K562 (cell line): ENCODE results near the gene KRTAP16-1. TPM values are rescaled to one million over a fixed set of nuclear protein-coding genes. Genes with fewer than 3 reads are reported as not detected.

Experiments
- ATAC-seq: fragments of 200-7000 bp; cut with Tn5 transposase; 3 replicates; pipeline ENCODE4 v1.9.1; 2020; ENCODE audit warnings: moderate library complexity
- BruUV-seq: library from RNA; stranded (reverse); fragments of 400-500 nt; replicated peaks from 2 replicates; lab custom pipeline; 2021; lab: Mats Ljungman, UMichigan
- CTCF ChIA-PET: fragments of 300-600 bp; formaldehyde crosslinking; extraction: SDS; loops from one replicate; lab custom pipeline; 2021; ENCODE audit warnings: low intra/inter-chr PET ratio; lab: Yijun Ruan, JAX
- POLR2A ChIA-PET: fragments of 300-600, 350-650 bp; sonication (Branson Sonifier 250); formaldehyde crosslinking; extraction: SDS; loops from one replicate; lab custom pipeline; 2021; ENCODE audit warnings: antibody characterized with exemption, inconsistent platforms; lab: Yijun Ruan, JAX
- DNase-seq, 4 experiments: peaks; one replicate each; pipeline versions ENCODE4 v3.0.0 to v3.0.0-alpha.2; 2011 to 2018; ENCODE audit warnings: low spot score in 3 of 4, mixed read lengths in 3 of 4; ENCODE audit errors: extremely low read depth in 1 of 4
- FAIRE-seq: peaks from 2 replicates; lab custom pipeline; 2011; peaks lifted over from hg19 to GRCh38; lab: Jason Lieb, UNC
- H2AFZ ChIP-seq: 2 replicates; pipeline ENCODE4 v1.6.0; 2011; ENCODE audit warnings: low read depth, low read length, control low read depth, inconsistent platforms
- H3K27ac ChIP-seq: fragments of 200-600 bp; 3 replicates; pipeline ENCODE4 v1.8.0; 2011; ENCODE audit warnings: low read depth, mild to moderate bottlenecking, control low read depth, inconsistent platforms, low read length, moderate library complexity, mixed read lengths; ENCODE audit errors: extremely low read depth
- H3K27me3 ChIP-seq, 2 experiments: fragments of 300-600 bp in 1 of 2; 2 replicates in 1 of 2; 3 replicates in 1 of 2; pipeline versions ENCODE4 v1.6.0 to v1.8.0; 2011; ENCODE audit warnings: inconsistent platforms in 2 of 2, low read length in 2 of 2, mild to moderate bottlenecking in 1 of 2, mixed read lengths in 1 of 2, moderate library complexity in 1 of 2; ENCODE audit not compliant: control insufficient read depth in 2 of 2, insufficient read depth in 2 of 2
- H3K36me3 ChIP-seq: fragments of 300-600 bp; 3 replicates; pipeline ENCODE4 v1.8.0; 2011; ENCODE audit warnings: mild to moderate bottlenecking, low read length, inconsistent platforms; ENCODE audit not compliant: control insufficient read depth, insufficient read depth
- H3K4me1 ChIP-seq, 2 experiments: fragments of 200-600 bp in 1 of 2; replicated peaks in 1 of 2; 2 replicates in 1 of 2; 3 replicates in 1 of 2; pipeline versions ENCODE4 v1.5.1 to v1.8.0; 2011; ENCODE audit warnings: inconsistent platforms in 2 of 2, low read length in 2 of 2, mild to moderate bottlenecking in 1 of 2, mixed read lengths in 1 of 2, moderate library complexity in 1 of 2; ENCODE audit not compliant: control insufficient read depth in 2 of 2, insufficient read depth in 2 of 2
- H3K4me2 ChIP-seq: 2 replicates; pipeline ENCODE4 v1.6.1; 2011; ENCODE audit warnings: low read length, control low read depth, inconsistent platforms, mixed read lengths; ENCODE audit not compliant: insufficient read depth
- H3K4me3 ChIP-seq: fragments of 200-600 bp; sonication (generic), shearing (Covaris generic); 2 replicates; pipeline ENCODE4 v1.5.1; 2016; ENCODE audit warnings: control low read depth, inconsistent platforms
- H3K79me2 ChIP-seq: fragments of 200-600 bp; 3 replicates; pipeline ENCODE4 v1.8.0; 2011; ENCODE audit warnings: low read length, inconsistent platforms; ENCODE audit not compliant: control insufficient read depth, insufficient read depth
- H3K9ac ChIP-seq, 2 experiments: 2 replicates each; pipeline versions ENCODE4 v1.6.0 to v1.6.1; 2011; ENCODE audit warnings: low read depth in 2 of 2, low read length in 2 of 2, control low read depth in 1 of 2, inconsistent platforms in 1 of 2, mild to moderate bottlenecking in 1 of 2, mixed read lengths in 1 of 2; ENCODE audit not compliant: insufficient read depth in 1 of 2
- H3K9me1 ChIP-seq: one replicate; pipeline ENCODE4 v1.6.0; 2011; ENCODE audit warnings: inconsistent platforms, mild to moderate bottlenecking, low read length, moderate library complexity; ENCODE audit not compliant: control insufficient read depth, insufficient read depth
- H3K9me3 ChIP-seq: replicated peaks from 2 replicates; pipeline ENCODE4 v1.5.1; 2011; ENCODE audit warnings: low read depth, low read length, inconsistent platforms; ENCODE audit not compliant: control insufficient read depth, insufficient read depth
- H4K20me1 ChIP-seq: replicated peaks from 2 replicates; pipeline ENCODE4 v1.6.1; 2011; ENCODE audit warnings: low read length, inconsistent platforms, mixed read lengths; ENCODE audit not compliant: control insufficient read depth, insufficient read depth
- CBX3 ChIP-seq, 2 experiments: IDR thresholded peaks; 1 replicate in 1 of 2; 2 replicates in 1 of 2; pipeline ENCODE4 v1.6.1; 2012; ENCODE audit warnings: inconsistent platforms in 2 of 2, low read length in 2 of 2, borderline replicate concordance in 1 of 2, control low read depth in 1 of 2
- CREB5 ChIP-seq: fragments of 250-450 bp; sonication (Bioruptor Pico); IDR thresholded peaks from 2 replicates; pipeline ENCODE4 v1.5.0; 2020; ENCODE audit warnings: mild to moderate bottlenecking
- E2F3 ChIP-seq: fragments of 250-450 bp; sonication (Bioruptor Pico); IDR thresholded peaks from 2 replicates; pipeline ENCODE4 v1.4.0; 2020; ENCODE audit warnings: mild to moderate bottlenecking
- POLR2AphosphoS5 ChIP-seq: IDR thresholded peaks from 2 replicates; pipeline ENCODE4 v1.6.1; 2011; ENCODE audit warnings: mild to moderate bottlenecking, low read depth, low read length, moderate library complexity; ENCODE audit not compliant: control insufficient read depth, insufficient read depth
- TBP ChIP-seq: optimal IDR thresholded peaks from 2 replicates; pipeline ENCODE3; 2011; ENCODE audit warnings: low read depth, low read length, improper control_type of control experiment
- TCF7L2 ChIP-seq: fragments of 150-350 bp; IDR thresholded peaks from 2 replicates; pipeline ENCODE4 v1.6.1; 2016; ENCODE audit warnings: low read depth, mild to moderate bottlenecking, low read length, moderate library complexity
- ZNF316 ChIP-seq: fragments of 450-650 bp; IDR thresholded peaks from 2 replicates; pipeline ENCODE4 v1.6.1; 2016
- ZNF324 ChIP-seq: fragments of 250-450 bp; sonication (Bioruptor Pico); IDR thresholded peaks from 2 replicates; pipeline ENCODE4 v1.4.0; 2020; ENCODE audit warnings: mild to moderate bottlenecking
- WGBS: fragments of 100-300 bp; shearing (Covaris generic); methylation state at CpG from one replicate; pipeline ENCODE4 v1.1.6; 2016; ENCODE audit warnings: low coverage, mixed read lengths; ENCODE audit not compliant: insufficient coverage; ENCODE audit errors: missing lambda C conversion rate; 5-methylcytosine and 5-hydroxymethylcytosine counted together
- in situ Hi-C: fragments of 300-500 bp; cut with MboI; formaldehyde crosslinking; loops from 4 replicates; pipeline ENCODE4 v1.15.0; 2018; ENCODE audit warnings: inconsistent platforms, mixed read lengths
- intact Hi-C: fragments of 100-400 bp; cut with micrococcal nuclease; formaldehyde crosslinking; loops from 2 replicates; pipeline ENCODE4 v1.14.2; 2022
- polyA plus RNA-seq, 8 experiments: library from polyadenylated mRNA; depleted of rRNA in 4 of 8; stranded (reverse) in 5 of 8; unstranded in 3 of 8; fragments of >200 nt; fragmentation: Nextera tagmentation in 2 of 8; fragmentation: Illumina TruSeq in 1 of 8; extraction: Ambion mirVana in 2 of 8; extraction: Trizol in 1 of 8; gene quantifications; 2 replicates each; pipeline versions ENCODE4 v1.2.1 to v1.2.3, GENCODE V29; 2011 to 2014; ENCODE audit warnings: inconsistent platforms in 1 of 8, missing spikeins in 1 of 8
- total RNA-seq, 7 experiments: library from RNA; depleted of rRNA in 6 of 7; stranded (reverse); fragments of >200 nt in 6 of 7; fragmentation: Illumina TruSeq in 2 of 7; extraction: Trizol in 2 of 7; gene quantifications; 2 replicates each; pipeline versions ENCODE4 v1.2.1 to v1.2.3, GENCODE V29; 2011 to 2021; ENCODE audit warnings: low replicate concordance in 1 of 7

Gene KRTAP16-1
- total and polyA plus RNA-seq, 9 of the 15 experiments (the other 6 are each of a cell fraction or from before 2014, with no cell fraction given) = not detected

GRCh38 chr17:41315204-41315794 lies 6.2 kb upstream of the KRTAP16-1 start, which contains the start of gene KRTAP17-1:
Gene KRTAP17-1 (minus strand): TSS chr17:41315710. CDS start chr17:41315650, 60 bp downstream.
- in situ Hi-C loops (no loop called here), intact Hi-C loops (no loop called here)
- POLR2A ChIA-PET = interaction anchor here (0.5 to 0.7 kb wide), 2 partner anchors 160 to 164 kb away, joined by 3 to 4 read pairs; no protein-coding TSS in a partner anchor
- FAIRE-seq (no peak), ATAC-seq (no peak), DNase-seq (no peak)
- Histone ChIP-seq H3K27me3 (peaks cover 17 to 20% of the 10 kb centered on the region in 2 experiments; a peak in 3 of 5 replicates), H3K27ac (no peak within 1 kb of the TSS), H3K4me2 (no peak within 1 kb of the TSS), H4K20me1 (no peaks in the 10 kb centered on the region), H3K36me3 (no peaks in the 10 kb centered on the region), H3K9me1 (no peaks in the 10 kb centered on the region), H3K4me3 (no peak within 1 kb of the TSS), H3K9me3 (no peaks in the 10 kb centered on the region), H3K4me1 (peaks cover 0 to 3% of the 10 kb centered on the region in 2 experiments; a peak in 1 of 5 replicates), H2AFZ (no peak within 1 kb of the TSS), H3K79me2 (no peaks in the 10 kb centered on the region), H3K9ac (no peak within 1 kb of the TSS)
- CTCF ChIA-PET = no interaction called here
- TF ChIP-seq CBX3 (IDR thresholded peaks at IDR 0.05; ENCODE audit: borderline replicate concordance in 1 of 2, low read length in 2 of 2) (no peak), E2F3 (no peak)
- no TSS peak for BruUV-seq
- 1% methylated on average over 24 of the region's 24 CpGs for WGBS

- in situ Hi-C loops = no loop called here
- Histone ChIP-seq H3K4me3 (no peak overlapping the region), H4K20me1 (no peaks in the 10 kb centered on the region), H3K36me3 (no peaks in the 10 kb centered on the region), H2AFZ (no peak overlapping the region), H3K9me3 (no peaks in the 10 kb centered on the region), H3K27ac (no peak overlapping the region), H3K4me1 (peaks cover 0 to 3% of the 10 kb centered on the region in 2 experiments; a peak in 2 of 5 replicates), H3K27me3 (peaks cover 17 to 33% of the 10 kb centered on the region in 2 experiments; a peak in 4 of 5 replicates), H3K9me1 (no peaks in the 10 kb centered on the region), H3K4me2 (no peak overlapping the region), H3K79me2 (no peaks in the 10 kb centered on the region), H3K9ac (no peak overlapping the region)
- CTCF ChIA-PET = no interaction called here
- no peak for FAIRE-seq
- TF ChIP-seq ZNF324 (no peak), CREB5 (CRISPR knock-in tag) (no peak), ZNF316 (no peak), TBP (no peak), POLR2AphosphoS5 (no peak), TCF7L2 (no peak)
- POLR2A ChIA-PET = no interaction called here
- BruUV-seq = no TSS peak
- intact Hi-C loops = no loop called here
- ATAC-seq = no peak
- 0% methylated on average over 1 of the region's 1 CpG for WGBS
- DNase-seq = no peak
These were observed 2.0 kb upstream of the KRTAP16-1 start for GRCh38 chr17:41311111-41311510.
